GM21515 (cell line): ENCODE results near the gene GFI1.
"Not testable (repeated sequence)": the region's sequence is repeated elsewhere in the genome, so short reads cannot be mapped to it uniquely, and the experiment has no call there.

ENCODE experiments used
- ATAC-seq: cut with Tn5 transposase; IDR thresholded peaks from one replicate; pipeline ENCODE4 v1.9.1; 2021; ENCODE audit not compliant: unreplicated experiment

Gene GFI1

DNA sequence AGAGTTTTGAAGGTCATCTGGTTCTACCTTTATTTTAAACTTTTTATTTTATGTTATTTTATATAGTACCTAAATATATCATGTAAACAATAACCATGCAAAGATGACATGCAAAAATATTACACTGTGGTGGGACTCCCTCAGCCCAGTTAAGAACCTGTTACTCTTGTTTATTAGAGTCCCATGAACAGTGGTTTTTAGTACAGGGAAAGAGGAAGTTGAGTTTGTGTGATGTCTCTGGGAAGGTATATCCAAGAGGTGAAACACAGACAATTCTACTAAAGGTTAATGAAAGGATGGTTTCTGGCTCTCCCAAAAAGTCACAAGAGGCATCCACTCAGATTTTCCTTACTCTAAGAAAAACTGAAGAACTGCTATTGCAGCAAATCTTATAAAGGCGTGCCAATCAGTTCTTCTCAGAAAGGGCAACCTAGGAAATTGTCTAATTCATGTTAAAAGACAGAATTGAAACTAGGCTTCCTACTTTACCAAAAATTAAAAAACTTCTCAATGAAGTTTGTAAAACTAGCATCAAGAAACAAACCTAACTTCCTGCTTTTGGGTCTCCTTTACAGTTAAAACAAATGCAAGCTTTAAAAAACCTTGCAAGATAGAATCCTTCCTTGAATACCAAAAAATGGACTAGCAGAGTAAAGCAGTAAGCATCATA, 19.9 kb downstream of the GFI1 start:
- ATAC-seq: no peak

DNA sequence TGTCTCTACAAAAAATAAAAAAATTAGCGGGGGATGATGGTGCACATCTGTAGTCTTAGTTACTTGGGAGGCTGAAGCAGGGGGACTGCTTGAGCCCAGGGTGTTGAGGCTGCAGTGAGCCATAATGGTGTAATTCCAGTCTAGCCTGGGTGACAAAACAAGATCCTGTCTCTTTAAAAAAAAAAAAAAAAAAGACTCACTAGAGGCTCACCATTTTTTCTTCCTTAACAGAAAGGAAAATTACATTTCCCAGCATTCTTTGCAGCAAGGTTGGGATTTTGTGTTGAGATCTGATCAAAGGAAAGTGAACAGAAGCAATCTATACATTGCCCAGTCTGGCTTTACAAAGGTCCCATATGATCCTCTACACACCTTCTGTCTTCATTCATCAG, 21.5 kb downstream of the GFI1 start:
- ATAC-seq: no peak

DNA sequence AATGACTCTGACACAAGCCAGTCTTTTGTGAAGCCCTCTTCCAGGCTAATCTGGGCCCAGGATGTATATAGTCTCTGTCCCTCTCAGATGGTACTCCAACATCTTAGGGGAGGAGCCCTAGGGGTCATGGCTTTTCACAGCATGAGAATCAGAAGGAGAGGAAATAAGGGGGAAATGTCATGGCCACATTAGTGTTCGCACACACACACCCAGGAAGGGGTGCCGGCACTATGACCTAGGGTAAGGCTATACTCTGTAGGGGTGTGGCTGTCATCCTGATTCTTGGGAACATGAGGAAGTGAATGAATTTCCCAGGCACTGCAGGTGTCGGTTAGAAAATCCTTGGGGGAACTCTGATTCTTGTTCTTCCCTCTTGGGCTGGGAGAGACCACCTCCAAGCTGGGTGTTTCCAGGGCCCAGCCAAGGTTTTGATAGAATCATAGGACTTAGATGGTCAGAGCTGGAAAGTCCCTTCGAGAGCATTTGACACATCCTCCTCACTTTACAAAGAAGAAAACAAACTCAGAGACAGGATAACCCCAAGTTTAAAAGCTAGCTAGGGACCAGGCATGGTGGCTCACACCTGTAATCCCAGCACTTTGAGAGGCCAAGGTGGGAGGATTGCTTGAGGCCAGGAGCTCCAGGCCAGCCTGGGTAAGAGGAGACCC, 22.0 kb downstream of the GFI1 start:
- no peak for ATAC-seq

DNA sequence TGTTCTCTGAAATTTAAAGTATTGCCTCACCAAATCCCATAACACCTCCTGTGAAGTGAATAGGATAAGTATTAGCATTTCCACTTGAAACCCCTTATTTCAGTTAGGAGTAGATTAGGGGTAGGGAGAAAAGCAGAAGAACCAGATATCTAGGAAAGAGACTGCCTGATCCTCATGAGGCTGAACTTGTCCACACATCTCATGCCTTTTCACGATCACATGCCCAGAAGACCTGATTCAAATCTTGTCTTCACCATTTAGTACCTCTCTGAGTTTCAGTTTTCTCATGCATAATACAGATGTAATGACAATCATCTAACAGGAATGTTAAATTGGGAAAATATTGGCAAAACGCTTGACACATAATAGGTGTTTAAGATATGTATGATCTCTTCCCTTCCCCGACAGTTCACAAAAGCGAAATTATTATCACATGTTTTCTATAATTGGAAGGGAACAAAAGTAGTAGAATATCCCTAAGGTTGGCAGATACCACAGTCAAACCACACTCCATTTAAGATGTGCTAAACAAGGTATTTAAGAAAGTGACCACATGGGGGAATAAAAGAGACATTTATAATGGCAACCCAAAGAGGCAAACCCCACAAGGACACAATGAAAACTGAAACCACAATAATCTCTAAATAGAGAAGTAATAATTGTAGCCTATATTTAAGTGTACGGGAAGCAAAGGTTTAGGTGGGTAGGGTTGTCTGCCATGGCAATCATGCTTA, 25.2 kb downstream of the GFI1 start:
- peak; percentile 79 for ATAC-seq

DNA sequence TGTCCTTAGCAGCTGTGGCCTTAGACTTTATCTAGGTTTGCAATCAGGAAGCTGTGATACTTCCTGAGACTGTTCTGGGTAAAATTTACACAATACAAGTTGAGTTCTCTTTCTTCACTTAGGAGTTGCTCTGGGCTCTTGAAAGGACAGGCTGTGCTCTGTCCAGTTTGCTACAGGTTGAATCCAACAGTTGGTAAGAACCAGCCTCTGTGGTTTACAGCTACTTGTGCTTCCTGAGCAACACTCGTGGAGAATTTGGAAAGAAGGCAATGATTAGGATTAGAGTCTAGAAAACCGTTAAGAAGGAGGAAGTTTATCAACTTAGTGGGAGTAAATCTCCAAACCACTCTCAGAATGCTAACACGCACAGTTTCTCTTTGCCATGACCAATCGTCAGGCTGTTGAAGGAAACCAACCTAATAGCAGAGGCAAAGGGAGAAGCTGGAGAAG, 26.8 kb downstream of the GFI1 start:
- ATAC-seq: no peak

DNA sequence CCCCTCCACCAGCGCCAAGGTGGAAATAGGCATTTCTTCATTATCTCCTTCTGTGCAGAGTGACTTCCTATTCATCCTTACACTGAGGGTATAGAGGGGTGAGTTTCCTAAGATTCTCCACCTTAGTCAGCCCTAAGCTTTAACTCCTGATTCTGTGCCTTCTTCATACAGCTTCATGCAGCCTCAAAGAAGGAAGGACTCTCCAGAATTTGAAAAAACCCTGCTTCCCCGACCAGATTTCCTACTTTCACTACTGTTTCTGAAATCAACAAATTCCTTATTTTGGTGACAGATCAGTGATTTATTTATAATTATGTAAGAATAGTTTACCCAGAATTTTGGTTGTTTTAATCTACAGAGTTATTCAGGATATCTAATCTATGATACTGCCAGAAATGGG, 28.6 kb downstream of the GFI1 start:
- ATAC-seq: no peak

DNA sequence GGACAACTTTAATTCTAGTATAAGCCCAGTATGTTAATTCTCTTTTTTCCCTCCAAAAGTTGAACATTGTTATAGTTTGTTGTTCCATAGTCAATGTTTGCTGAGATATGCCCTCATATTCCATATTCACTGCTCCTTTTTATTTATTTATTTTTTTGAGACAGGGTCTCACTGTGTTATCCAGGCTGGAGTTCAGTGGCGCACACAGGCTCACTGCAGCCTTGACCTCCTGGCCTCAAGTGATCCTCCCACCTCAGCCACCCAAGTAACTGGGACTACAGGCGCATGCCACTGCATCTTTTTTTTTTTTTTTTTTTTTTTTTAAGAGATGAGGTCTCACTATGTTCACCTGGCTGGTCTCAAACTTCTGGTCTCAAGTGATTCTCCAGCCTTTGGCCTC, 38.7 kb downstream of the GFI1 start:
- no peak for ATAC-seq

DNA sequence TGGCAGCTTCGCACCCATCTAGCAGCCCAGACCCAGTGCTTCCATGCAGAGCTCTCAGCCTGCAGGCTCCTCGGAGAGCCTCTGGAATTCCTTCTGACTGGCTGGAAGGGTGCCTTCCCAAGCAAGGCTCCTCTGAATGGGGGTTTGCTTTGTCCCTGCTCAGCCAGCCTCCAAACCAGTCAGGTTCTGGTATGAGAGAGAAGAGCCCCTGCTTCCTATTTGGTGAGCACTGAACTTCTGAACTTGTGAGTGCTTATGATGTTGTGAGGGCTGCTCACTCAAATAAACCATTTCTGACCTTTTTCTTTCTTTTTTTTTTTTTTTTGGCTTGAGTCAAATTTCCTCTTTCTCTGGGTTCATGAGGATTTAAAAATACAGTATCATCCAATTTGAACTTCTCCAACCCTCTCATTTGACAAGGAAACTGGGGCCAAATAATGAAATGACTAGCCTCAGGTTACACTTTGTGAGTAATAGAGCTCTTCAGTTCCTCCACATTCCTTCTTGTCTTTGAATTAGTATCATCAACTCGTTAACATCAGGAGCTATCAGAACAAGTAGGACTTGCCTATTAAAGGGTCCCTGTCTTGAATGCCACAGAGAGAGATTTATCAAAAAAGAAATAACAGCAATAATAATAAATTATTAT, 39.6 kb downstream of the GFI1 start:
- ATAC-seq: no peak

DNA sequence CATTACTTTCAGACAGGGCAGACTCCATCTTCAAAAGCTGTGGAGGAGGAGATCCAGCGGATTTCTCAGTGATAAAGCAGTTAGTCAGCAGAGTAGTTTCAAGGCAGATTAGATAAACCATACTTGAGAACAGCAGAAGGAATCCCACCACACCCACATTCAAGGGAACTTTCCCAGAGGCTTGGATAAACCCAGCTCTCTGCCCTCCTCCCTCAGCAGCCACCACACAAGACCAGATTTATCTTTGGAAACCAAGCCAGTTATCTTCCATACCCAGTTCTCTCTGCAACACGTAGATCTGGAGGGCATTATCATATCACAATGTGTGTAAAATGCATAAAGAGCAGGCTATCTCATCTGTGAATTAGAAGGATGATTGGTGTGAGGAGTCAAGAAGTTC, 40.2 kb downstream of the GFI1 start:
- ATAC-seq: no peak

DNA sequence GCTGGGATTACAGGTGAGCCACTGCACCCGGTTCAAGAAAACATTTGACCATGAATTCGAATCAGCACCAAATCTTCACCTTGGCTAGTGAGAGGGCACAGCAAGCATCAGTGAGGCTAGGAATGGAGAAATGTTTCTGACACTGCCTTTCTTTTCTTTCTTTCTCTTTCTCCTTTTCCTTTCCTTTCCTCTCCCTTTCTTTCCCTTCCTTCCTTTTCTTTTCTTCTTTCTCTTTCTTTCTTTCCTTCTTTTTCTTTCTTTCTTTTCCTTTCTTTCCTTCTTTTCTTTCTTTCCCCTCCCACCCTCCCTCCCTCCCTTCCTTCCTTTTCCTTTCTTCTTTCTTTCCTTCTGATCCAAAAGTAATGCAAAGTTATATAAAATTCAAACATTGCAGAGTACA, 40.9 kb downstream of the GFI1 start:
- ATAC-seq: no peak

DNA sequence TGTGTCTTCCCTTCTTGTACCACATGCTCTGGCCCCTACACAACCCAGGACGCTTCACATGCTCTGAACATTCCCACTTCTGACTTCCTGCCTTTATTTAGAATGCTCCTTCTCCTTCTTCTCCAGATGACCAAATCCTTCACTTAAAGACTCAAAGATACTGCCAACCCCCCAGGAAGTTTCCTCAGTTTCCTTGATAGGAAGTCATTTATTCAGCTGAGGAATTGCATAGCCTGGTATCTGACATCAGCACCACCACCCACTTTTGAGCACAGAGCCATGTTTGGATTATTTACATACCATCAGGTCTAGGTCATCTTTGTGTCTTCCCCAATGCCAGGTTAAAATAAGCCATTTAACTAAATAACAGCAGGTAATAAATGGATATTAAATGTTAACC, 42.4 kb downstream of the GFI1 start:
- no peak for ATAC-seq

DNA sequence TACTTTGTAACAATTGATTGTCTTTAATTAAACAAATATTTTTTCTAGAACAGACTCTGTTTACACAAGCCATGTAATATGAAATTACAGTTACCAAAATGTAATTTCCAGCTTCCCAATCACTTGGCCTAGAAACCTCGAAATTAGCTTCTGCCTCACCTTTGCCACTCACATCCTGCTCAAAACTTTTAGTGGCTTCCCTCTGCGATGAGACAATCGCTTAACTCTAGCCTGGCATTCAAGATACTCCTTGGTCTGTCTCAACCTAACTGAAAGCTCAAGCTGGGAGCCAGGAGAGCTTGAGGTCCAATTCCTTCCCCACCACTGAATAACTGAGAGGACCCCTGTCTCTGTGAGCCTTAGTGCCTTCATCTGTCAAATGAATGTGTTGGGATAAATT, 42.8 kb downstream of the GFI1 start:
- no peak for ATAC-seq

DNA sequence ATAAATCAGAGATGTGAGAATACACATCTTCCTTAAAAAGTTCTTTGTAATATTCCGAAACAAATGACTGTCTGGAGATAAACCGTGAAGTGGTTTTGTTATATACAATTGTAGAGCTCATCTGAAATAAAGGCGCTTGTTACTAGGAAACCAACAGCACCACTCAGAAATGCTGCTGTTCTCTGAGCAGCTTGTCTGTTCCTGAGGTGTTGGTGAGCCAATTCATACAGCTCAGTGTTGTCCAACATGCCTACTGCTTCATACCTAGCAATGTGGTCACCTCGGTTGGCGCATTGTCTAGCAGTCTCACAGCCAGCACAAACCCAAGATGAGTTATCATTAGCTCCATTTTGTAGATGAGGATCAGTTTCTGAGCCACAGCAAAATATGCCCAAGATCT, 44.4 kb downstream of the GFI1 start:
- no peak for ATAC-seq

DNA sequence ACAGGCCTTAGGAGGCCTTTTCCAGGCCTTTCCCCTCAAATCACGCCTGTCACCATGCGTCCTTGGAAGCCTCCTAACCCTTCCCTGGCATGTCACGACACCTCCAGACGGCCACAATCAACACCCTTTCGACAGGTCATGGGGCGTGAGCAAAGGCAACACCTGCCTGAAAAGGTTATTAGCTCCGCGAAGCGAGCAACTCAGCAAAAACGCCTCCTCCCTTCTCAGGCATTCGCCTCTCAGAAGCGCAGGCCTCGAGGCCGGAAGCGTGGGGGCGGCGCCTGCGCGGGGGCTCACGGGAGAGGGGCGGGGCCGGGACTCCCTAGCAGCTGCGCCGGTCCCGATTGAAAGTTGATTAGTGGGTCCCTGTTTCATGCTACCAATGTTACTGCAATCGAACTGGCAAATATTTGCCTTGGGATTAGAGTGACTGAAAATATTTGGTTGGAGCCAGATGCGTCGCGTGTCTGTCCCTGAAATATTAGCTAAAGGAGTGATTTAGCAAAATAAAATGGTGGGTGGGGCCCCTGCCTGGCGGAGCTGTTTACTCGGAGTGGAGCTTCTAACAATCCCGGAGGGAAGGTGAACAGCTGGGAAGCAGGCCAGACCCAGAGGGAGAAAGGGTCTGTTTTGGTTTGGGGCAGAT, 44.9 kb downstream of the GFI1 start:
- ATAC-seq: no peak

DNA sequence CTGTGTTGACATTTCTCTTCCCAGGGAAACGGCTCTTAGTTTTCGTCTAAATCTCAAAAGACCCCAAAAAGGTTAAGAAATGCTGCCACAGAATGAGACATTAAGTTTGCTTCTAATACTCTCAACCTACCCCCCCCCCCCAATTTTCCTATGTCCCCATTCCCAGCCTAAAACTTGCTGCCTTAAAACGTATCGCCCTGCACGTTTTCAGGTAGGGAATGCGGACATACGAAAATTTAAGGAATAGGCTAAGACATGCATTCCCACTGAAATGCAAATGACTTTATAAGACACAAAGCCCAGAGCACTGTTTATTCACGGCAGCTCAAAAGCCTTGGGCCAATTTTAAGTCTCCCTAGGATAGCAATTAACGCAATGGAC, 45.4 kb downstream of the GFI1 start:
- no peak for ATAC-seq

DNA sequence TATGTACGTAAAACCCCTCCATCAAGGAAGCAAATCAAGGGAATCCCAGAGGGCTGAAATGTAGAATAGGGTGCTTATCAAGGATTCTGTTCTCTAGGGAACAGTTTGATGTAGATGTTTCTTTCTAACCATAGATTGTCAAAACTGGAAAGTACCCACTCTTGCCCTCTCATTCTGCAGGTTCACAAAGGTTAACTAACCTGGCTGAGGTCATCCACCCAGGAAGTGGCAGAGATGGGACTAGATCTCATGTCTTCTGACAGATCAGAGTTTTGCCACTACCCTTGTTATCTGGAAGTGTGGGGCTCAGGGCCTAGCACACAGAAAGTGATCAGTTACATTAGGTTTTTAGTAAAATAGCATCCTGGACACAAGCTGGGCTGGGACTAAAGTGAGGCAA, 47.4 kb downstream of the GFI1 start:
- ATAC-seq: no peak

DNA sequence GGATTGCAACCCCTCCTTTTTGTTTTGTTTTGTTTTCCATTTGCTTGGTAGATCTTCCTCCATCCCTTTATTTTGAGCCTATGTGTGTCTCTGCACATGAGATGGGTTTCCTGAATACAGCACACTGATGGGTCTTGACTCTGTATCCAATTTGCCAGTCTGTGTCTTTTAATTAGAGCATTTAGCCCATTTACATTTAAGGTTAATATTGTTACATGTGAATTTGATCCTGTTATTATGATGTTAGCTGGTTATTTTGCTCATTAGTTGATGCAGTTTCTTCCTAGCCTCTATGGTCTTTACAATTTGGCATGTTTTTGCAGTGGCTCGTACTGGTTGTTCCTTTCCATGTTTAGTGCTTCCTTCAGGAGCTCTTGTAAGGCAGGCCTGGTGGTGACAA, 52.2 kb downstream of the GFI1 start:
- ATAC-seq: not testable (repeated sequence)

DNA sequence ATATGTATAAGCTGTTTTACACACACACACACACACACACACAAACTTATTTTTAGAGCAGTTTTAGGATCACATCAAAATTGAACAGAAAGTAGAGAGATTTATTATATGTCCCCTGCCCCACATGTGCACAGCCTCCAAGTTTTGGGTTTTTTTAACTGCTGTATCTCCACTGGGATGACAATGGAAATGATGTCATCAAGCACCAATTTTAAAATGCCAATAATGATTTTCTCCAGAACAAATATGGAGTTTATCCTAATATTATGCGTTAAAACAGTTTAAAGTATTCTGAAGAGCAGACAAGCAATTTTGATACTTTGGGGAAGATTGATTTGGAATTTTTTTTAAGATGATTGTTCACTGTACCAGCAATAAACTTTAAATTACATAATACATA, 56.7 kb downstream of the GFI1 start:
- no peak for ATAC-seq

DNA sequence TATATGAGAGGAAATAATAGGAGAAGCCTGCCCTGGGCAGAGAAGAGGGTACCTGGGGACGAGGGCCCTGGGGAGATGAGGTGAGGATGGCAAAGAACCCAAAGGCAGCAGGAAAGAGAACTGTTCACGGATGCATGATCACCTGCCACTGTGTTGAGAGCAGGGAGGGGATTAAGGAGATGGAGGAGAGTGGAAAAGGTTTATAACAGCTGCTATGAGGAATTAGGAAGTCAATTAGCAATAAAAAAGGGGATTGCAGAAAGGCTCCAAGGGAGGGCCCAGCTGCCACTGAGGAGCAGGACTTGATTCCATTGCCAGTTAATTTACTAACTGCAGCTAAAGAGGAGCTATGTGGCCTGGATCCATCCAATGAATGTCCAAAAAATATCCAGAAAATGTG, 61.1 kb downstream of the GFI1 start:
- ATAC-seq: no peak
